Thymus (tissue), 11 donors: ENCODE results near the gene ITPR1. TPM values are rescaled to one million over a fixed set of nuclear protein-coding genes. Genes with fewer than 3 reads are reported as not detected.
A peak's percentile ranks its signal among the peaks of the same experiment; 100 is the strongest.

ENCODE experiments used
- DNase-seq, 9 donors: peaks; one replicate each; pipeline ENCODE4 v3.0.0-alpha.2; 2013; ENCODE audit warnings: low spot score in 9 of 9, low read depth in 6 of 9, missing footprints in 1 of 9
- H3K27ac ChIP-seq, 2 donors: one replicate each; pipeline ENCODE4 v1.5.1; 2013; ENCODE audit warnings: control low read depth in 1 of 2, low read depth in 1 of 2, low read length in 1 of 2, mild to moderate bottlenecking in 1 of 2, moderate library complexity in 1 of 2
- H3K27me3 ChIP-seq, 2 donors: one replicate each; pipeline ENCODE4 v1.5.1; 2013; ENCODE audit warnings: low read length in 1 of 2; ENCODE audit not compliant: control insufficient read depth in 2 of 2, insufficient read depth in 1 of 2
- H3K36me3 ChIP-seq, 2 donors: one replicate each; pipeline ENCODE4 v1.5.1; 2013; ENCODE audit warnings: low read length in 1 of 2, mild to moderate bottlenecking in 1 of 2, moderate library complexity in 1 of 2; ENCODE audit not compliant: control insufficient read depth in 2 of 2, insufficient read depth in 2 of 2
- H3K4me1 ChIP-seq, 2 donors: one replicate each; pipeline ENCODE4 v1.5.1; 2013; ENCODE audit warnings: low read length in 2 of 2; ENCODE audit not compliant: control insufficient read depth in 2 of 2, insufficient read depth in 2 of 2
- H3K4me3 ChIP-seq, 2 donors: one replicate each; pipeline ENCODE4 v1.5.1; 2013; ENCODE audit warnings: low read length in 2 of 2, control low read depth in 1 of 2, mild to moderate bottlenecking in 1 of 2
- H3K9me3 ChIP-seq, 2 donors: one replicate each; pipeline ENCODE4 v1.5.1; 2013; ENCODE audit warnings: low read length in 1 of 2, mild to moderate bottlenecking in 1 of 2; ENCODE audit not compliant: control insufficient read depth in 2 of 2, insufficient read depth in 1 of 2
- WGBS: extraction: QIAGEN DNeasy Blood & Tissue Kit; methylation state at CpG from one replicate; pipeline ENCODE4 v1.1.7; 2013; 5-methylcytosine and 5-hydroxymethylcytosine counted together
- polyA plus RNA-seq: library from polyadenylated mRNA; stranded (reverse); fragments of 200-250 nt; gene quantifications from one replicate; pipeline ENCODE4 v1.2.3, GENCODE V29; 2013
- total RNA-seq: library from RNA; stranded (reverse); fragments of 120-200 nt; gene quantifications from one replicate; pipeline ENCODE4 v1.2.4, GENCODE V29; 2013
- donor health status: healthy.

Gene ITPR1
- total and polyA plus RNA-seq, 2 donors, result 23.9 to 36.6 TPM

GRCh38 chr3:4848176-4848825 is 355.2 kb downstream of the ITPR1 start:
- no peak for DNase-seq
- H3K9me3 ChIP-seq, result no peaks in the 10 kb centered on the region
- H3K36me3 ChIP-seq, result no peaks in the 10 kb centered on the region
- H3K4me3 ChIP-seq, result no peak overlapping the region
- 92% methylated on average over 6 of the region's 6 CpGs for WGBS
- H3K27me3 ChIP-seq, result no peaks in the 10 kb centered on the region
- peaks cover 9% of the 10 kb centered on the region in 2 donors for H3K4me1 ChIP-seq
- no peak overlapping the region for H3K27ac ChIP-seq

GRCh38 chr3:4849136-4849535 is 356.0 kb downstream of the ITPR1 start:
- Histone ChIP-seq H3K4me1 (peaks cover 9% of the 10 kb centered on the region in 2 donors), H3K9me3 (no peaks in the 10 kb centered on the region), H3K27me3 (no peaks in the 10 kb centered on the region), H3K36me3 (no peaks in the 10 kb centered on the region), H3K4me3 (no peak overlapping the region), H3K27ac (no peak overlapping the region)
- 96% methylated on average over 3 of the region's 3 CpGs for WGBS
- DNase-seq, result no peak

- Histone ChIP-seq H3K36me3 (no peaks in the 10 kb centered on the region), H3K4me3 (no peak overlapping the region), H3K27ac (peak overlapping the region in 1 of 2 donors; percentile 21), H3K4me1 (peaks cover 7 to 9% of the 10 kb centered on the region in 2 donors), H3K27me3 (no peaks in the 10 kb centered on the region), H3K9me3 (no peaks in the 10 kb centered on the region)
- no peak for DNase-seq
Observed at GRCh38 chr3:4849739-4850138, 356.6 kb downstream of the ITPR1 start.

GRCh38 chr3:4850211-4850927 is 357.2 kb downstream of the ITPR1 start:
- no peaks in the 10 kb centered on the region for H3K36me3 ChIP-seq
- H3K9me3 ChIP-seq, result no peaks in the 10 kb centered on the region
- peak overlapping the region in 1 of 2 donors; percentile 21 for H3K27ac ChIP-seq
- WGBS, result 28% methylated on average over 5 of the region's 5 CpGs
- H3K4me1 ChIP-seq, result peaks cover 7% of the 10 kb centered on the region in 2 donors
- no peak for DNase-seq
- no peaks in the 10 kb centered on the region for H3K27me3 ChIP-seq
- no peak overlapping the region for H3K4me3 ChIP-seq

GRCh38 chr3:4850928-4851265 is 357.7 kb downstream of the ITPR1 start:
- Histone ChIP-seq H3K4me3 (no peak overlapping the region), H3K9me3 (no peaks in the 10 kb centered on the region), H3K27ac (peak overlapping the region in 1 of 2 donors; percentile 44), H3K27me3 (no peaks in the 10 kb centered on the region), H3K4me1 (peaks cover 4 to 7% of the 10 kb centered on the region in 2 donors), H3K36me3 (no peaks in the 10 kb centered on the region)
- peak in 1 of 9 donors; percentile 62 for DNase-seq
- 84% methylated on average over 3 of the region's 3 CpGs for WGBS

DNA sequence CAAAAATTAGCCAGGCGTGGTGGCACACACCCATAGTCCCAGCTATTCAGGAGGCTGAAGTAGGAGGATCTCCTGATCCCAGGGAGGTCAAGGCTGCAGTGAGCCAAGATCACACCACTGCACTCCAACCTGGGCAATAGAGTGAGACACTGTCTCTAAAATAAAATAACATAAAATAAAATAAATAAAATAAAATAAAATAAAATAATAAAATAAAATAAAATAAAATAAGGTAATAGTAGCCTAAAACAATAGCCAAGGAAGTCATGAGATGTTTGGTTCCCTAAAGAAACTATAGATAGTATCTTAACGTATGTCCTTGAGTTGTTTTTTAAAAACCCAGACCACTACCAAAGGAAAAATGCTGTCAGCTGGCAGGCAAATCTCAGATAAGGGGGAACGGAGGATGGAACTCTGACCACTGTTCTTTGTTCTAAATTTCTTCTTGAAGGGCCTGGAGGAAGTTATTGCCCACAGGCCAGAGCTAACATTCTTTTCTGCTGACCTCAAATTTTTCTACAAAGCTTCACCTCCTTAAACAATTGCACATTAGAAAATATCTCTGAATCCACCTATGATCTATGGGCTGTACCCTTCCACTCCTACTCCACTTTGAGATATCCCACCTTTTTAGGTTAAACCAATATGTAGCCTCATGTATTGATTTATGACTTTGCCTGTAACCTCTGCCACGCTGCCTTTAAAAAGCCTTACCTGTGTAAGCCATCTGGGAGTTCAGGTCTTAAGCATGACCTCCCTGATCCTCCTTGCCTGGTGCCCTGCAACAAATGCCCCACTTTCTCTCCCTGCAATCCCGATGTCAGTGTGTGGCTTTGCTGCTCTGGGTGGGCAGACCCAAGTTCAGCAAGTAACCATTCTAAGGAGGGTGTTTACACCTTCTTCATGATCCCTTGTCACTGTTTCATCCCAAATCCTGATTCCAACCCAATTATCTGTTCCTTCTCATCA is 359.9 kb downstream of the ITPR1 start:
- no peak for DNase-seq
- WGBS, result 83% methylated on average over 5 of the region's 5 CpGs
- Histone ChIP-seq H3K27me3 (no peaks in the 10 kb centered on the region), H3K4me1 (peaks cover 4 to 7% of the 10 kb centered on the region in 2 donors), H3K9me3 (no peaks in the 10 kb centered on the region), H3K4me3 (no peak overlapping the region), H3K36me3 (no peaks in the 10 kb centered on the region), H3K27ac (no peak overlapping the region)

- DNase-seq, result no peak
- H3K4me1 ChIP-seq, result peaks cover 4 to 7% of the 10 kb centered on the region in 2 donors
- no peaks in the 10 kb centered on the region for H3K27me3 ChIP-seq
- H3K9me3 ChIP-seq, result no peaks in the 10 kb centered on the region
- H3K4me3 ChIP-seq, result no peak overlapping the region
- H3K27ac ChIP-seq, result no peak overlapping the region
- no peaks in the 10 kb centered on the region for H3K36me3 ChIP-seq
Observed at GRCh38 chr3:4853749-4854140, 360.6 kb downstream of the ITPR1 start.

GRCh38 chr3:4855676-4856075 is 362.5 kb downstream of the ITPR1 start:
- Histone ChIP-seq H3K36me3 (no peaks in the 10 kb centered on the region), H3K27ac (no peak overlapping the region), H3K4me3 (no peak overlapping the region), H3K27me3 (no peaks in the 10 kb centered on the region), H3K4me1 (peaks cover 4 to 7% of the 10 kb centered on the region in 2 donors), H3K9me3 (no peaks in the 10 kb centered on the region)
- 72% methylated on average over 5 of the region's 5 CpGs for WGBS
- DNase-seq, result no peak

- WGBS, result 48% methylated on average over 2 of the region's 2 CpGs
- no peak overlapping the region for H3K4me3 ChIP-seq
- no peak for DNase-seq
- H3K9me3 ChIP-seq, result no peaks in the 10 kb centered on the region
- no peaks in the 10 kb centered on the region for H3K27me3 ChIP-seq
- peaks cover under 1 to 6% of the 10 kb centered on the region in 2 donors for H3K4me1 ChIP-seq
- no peak overlapping the region for H3K27ac ChIP-seq
- H3K36me3 ChIP-seq, result no peaks in the 10 kb centered on the region
Observed at GRCh38 chr3:4856136-4856535, 363.0 kb downstream of the ITPR1 start.
